NCI-H1105 treated with DMSO at 0.1 percent for 48 hours (cell line): Measurements from ENCODE around the gene TTC24.
A peak's percentile ranks its signal among the peaks of the same experiment; 100 is the strongest.
"Not testable (repeated sequence)": the region's sequence is repeated elsewhere in the genome, so short reads cannot be mapped to it uniquely, and the experiment has no call there.

Experiments used
- DNase-seq: peaks from one replicate; lab custom pipeline; 2025; lab: John Stamatoyannopoulos, UW

TTC24 gene

DNA sequence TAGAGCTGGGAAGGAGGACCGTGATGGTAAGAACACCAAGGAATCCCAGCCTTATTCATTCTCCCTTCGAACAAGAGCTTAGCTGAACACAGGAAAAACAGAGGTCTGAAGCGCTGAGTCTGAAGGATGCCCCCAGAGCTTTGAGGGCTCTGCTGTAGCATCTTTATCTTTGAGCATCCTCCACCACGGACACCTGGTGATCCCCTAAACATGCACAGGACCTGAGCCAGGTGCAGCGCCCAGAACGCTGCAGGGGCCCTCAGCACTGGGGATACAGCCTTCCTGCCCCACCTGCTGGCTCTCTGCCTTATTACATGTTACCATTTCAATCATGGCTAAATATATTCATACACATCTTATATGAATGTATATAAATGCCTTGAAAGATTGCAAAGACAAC lies 29.5 kb downstream of the TTC24 start:
- DNase-seq = peak; percentile 66

DNA sequence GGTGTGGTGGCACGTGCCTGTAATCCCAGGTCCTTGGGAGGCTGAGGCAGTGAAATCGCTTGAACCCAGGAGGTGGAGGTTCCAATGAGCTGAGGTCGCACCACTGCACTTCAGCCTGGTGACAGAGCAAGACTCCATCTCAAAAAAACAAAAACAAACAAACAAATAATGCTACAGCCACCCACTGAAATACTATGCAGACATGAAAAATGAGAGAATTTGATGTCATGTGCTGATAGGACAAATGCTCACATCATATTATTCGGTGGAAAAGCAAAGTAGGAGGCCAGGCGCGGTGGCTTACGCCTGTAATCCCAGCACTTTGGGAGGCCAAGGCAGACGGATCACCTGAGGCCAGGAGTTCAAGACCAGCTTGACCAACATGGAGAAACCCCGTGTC lies 30.5 kb downstream of the TTC24 start:
- DNase-seq = not testable (repeated sequence)

DNA sequence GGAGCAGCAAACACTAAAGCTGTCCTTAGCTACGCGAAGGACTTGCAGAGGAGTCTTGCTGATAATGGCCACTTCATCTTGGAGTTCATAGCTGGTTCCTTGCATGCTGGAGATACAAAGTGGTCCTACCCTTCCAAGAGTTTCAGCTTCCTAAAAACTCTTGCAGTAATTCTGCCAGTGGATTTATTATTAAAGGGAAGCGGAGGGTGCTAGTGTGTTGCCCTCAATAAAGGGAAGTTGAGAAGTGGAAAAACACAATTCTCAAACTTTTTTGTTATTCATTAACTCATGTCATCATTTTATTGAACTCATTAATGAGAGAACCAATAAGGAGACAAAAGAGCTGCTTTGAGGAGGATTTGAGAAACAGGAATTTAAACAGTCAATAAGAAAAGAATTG lies 33.1 kb downstream of the TTC24 start:
- DNase-seq = no peak

DNA sequence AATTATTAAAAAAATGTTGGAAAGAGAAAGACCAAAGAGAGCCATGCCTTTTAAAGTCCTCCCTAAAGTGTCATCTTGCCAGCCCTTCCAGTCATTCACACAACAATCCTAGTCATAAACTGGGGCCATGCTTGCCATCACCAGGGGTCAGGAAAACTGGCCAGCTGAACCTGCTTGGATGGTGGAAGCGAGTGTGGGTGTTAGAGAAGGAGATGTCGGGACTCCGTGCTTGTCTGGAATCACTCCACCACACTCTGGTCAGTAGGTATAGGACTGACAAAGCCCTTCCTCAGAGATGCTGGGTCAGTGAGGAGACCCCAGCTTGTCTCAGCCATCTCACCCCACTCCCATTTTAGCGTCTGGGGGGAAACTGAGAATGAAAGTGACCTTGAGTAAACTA lies 36.4 kb downstream of the TTC24 start:
- DNase-seq = no peak

DNA sequence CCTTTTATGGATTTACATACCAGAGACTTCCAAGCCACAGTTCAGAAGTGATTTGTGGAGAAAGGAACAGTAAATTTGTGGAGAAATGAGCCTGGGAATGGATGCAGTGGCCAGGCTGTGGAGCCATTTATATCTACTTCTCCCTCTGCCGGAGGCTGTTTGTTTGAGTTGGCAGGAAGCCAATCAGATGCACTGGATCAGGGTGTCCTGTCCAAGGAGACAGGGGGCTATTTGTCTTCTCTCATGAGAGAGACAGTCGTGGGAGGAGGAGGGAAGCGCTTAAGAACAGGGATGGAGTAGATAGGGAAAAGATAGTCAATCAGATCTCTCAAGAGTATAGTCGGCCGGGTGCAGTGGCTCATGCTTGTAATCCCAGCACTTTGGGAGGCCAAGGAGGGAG lies 36.9 kb downstream of the TTC24 start:
- DNase-seq = peak; percentile 57

DNA sequence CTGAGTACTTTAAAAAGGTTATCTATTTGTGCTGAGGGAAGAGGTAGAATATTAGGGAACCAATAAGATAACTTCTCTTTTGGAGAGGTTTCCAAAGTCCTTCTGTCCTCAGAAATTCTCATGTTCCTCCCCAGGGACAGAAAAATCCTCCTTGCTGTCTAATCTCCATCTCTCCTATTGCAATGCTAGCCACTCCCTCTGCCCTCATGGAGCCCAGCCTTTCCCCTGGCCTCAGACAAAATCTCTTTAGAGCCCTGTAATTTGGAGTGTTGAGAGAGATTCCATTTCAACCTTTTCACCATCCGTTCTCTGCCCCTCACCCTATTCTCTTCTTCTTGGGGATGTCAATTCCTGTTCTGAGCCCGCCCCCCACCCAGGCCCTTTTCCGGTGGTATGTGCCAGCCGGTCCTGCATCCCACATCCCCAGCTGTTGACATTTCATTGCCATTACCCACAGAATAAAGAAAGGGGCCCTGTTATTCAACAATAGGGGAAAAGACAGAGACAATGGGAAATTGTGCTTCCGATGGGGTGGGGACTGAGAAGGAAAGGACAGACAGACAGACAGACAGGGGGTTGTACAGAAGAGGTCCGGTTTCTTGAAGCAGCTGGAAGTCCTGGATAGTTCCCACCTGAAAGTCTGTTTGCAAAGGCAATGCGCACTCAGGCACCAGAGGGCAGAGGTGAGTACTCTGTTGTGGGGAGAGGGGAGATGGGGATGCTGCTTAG lies 39.5 kb downstream of the TTC24 start, which contains the start of gene HAPLN2:
Gene HAPLN2 (plus strand): TSS at position 563 of the 729 bp plus-strand sequence. CDS start 4,076 bp downstream, outside the sequence.
- peak; percentile 59 for DNase-seq

DNA sequence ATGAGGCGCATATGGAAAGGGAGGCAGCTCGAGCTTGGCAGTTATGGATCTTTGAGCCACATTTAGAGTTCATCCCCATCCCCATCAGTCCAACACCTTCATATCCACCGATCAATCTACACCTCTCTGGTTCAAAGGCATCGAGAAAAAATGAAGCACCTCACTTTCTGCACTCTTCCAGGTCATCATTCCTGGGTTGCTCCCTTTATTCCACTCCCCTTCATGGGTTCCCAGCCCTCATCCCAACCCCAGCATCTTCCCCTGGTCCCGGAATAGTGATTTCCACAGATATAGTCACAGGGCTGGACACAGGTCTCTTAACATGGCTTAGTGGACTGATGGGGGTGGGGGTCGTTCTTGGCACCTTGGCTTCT lies 40.0 kb downstream of the TTC24 start:
- DNase-seq = no peak

DNA sequence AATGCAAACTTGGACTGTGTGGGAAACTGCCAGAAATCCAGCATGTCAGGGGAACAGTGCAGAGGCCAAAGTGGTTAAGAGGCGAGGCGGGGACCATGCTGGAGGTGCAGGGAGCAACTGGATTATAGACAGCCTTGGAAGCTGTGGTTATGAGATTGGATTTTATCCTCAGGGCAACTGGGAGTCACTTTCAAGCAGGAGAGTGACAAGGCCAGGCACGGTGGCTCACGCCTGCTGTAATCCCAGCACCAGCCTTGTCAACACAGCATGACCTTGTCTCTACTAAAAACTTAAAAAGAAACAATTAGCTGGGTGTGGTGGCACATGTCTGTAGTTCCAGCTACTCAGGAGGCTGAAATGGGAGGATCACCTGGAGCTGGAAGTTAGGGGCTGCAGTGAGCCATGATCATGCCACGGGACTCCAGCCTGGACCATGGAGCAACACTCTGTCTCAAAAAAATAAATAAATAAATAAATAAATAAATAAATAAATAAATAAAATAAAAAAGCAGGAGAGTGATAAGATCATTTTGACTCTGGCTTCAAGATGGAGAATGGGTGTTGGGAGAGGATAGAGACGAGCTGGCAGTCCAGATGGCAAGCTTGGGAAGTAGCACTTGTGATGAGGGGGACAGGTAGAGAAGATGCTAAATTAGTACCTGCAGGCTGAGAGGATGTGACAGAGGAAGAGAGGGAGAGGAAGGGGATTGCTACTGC lies 43.2 kb downstream of the TTC24 start:
- DNase-seq = no peak

DNA sequence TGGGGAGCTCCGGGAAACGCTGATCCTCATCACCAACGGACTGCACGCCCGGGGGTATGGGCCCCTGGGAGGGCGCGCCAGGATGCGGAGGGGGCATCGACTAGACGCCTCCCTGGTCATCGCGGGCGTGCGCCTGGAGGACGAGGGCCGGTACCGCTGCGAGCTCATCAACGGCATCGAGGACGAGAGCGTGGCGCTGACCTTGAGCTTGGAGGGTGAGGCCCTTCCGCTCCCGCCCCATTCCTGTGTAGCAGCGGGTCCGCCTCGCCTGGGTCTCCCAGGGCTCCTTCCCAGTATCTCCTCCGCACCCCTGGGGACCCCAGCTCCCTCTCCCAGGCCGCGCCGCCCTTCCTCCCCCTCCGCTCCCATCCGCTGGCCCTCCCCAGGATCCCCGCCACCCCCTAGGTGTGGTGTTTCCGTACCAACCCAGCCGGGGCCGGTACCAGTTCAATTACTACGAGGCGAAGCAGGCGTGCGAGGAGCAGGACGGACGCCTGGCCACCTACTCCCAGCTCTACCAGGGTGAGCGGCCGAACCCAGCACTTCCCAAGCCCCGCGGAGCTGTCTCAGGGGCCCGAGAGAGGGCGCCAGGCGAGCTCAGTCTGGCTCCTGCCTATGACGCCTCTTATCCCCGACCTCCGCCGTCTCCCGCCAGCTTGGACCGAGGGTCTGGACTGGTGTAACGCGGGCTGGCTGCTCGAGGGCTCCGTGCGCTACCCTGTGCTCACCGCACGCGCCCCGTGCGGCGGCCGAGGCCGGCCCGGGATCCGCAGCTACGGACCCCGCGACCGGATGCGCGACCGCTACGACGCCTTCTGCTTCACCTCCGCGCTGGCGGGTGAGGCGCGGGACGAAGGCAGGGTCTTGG lies 44.7 kb downstream of the TTC24 start:
- peak; percentile 35 for DNase-seq

DNA sequence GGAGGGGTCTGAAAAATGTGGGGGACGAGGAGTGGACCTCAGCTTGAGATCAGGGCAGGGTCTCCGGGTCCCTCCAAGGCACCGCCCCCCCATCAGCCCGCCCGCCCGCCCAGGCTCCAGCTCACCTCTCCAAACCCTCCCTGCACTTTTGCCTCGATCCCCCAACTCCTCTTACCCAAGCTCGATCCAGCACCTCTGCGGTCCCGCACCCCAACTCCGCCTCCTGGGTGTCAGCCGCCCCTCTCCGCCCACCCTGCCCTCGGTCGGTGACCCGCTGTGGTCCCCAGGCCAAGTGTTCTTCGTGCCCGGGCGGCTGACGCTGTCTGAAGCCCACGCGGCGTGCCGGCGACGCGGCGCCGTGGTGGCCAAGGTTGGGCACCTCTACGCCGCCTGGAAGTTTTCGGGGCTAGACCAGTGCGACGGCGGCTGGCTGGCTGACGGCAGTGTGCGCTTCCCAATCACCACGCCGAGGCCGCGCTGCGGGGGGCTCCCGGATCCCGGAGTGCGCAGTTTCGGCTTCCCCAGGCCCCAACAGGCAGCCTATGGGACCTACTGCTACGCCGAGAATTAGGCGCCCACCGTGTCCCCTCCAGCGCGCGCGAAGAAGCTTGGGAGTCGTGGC lies 45.4 kb downstream of the TTC24 start:
- no peak for DNase-seq

DNA sequence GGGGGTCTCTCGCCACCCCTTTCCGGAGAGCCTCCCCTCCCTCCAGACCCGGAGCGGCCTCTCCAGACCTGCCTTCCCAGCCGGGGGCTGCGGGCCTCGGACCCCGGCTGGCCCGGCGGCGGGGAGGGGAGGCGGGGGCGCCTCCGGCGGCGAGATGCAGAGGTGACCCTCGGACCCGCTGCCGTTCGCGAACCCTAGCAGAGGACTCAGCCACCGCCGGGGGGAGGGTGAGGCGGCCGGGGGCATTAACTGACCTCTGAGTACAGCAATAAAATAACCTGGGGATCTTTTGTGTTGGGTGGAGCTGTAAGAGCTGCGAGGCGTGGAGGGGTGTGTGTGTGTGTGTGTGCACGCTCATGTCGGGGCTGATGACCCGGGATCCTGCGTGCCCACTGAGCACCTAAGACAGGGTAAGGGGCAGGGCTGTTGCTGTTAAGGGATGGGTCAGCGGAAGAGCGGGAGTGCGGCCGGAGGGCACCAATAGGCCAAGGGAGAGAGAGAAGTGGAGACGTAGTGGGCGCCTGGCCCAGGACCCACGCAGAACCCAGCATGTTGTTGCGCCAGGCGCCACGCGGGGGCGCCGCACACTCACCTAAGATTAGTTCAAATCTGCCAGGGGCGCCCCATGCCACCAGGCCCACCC lies 46.0 kb downstream of the TTC24 start:
- DNase-seq = peak; percentile 27

DNA sequence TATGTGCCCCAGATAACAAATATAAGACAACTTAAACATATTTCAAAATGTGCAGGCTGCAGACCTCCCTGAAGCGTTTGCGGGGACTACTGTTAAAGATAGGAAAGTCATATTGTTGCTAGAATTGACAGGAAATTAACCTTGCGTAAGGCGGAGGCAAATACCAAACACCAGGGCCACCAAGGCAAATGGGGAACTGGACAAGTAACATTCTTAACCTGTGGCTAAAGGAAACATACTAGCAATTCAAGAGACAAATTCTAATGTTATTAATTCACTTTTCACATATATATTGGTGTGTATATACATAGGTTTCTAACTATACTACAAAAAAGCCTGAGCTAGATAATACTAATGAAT lies 46.5 kb downstream of the TTC24 start:
- DNase-seq = no peak

DNA sequence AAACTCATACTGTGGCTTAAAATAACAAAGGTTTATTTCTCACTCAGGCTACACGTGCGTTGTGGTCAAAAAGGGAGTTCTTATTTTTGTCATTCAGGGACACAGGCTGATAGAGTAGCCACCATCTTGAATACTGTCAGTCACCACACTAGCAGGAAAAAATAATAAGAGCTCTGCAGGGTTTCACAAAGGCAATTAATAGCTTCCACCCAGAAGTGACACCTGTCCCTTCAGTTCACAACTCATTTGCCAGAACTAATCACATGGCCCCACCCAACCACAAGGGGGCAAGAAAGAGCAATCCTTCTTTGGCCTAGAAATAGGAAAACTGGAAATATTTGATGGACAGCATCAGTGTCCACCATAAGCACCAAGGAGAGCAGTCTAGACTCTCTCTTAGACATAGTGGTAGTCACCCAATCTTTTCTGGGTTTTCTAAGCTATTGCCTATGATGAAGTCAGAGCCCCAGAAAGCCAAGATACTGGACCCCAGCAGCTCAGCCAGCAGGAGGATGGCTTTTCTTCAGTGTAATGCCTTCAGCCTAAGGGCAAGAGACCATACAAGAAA lies 47.9 kb downstream of the TTC24 start:
- peak; percentile 65 for DNase-seq

DNA sequence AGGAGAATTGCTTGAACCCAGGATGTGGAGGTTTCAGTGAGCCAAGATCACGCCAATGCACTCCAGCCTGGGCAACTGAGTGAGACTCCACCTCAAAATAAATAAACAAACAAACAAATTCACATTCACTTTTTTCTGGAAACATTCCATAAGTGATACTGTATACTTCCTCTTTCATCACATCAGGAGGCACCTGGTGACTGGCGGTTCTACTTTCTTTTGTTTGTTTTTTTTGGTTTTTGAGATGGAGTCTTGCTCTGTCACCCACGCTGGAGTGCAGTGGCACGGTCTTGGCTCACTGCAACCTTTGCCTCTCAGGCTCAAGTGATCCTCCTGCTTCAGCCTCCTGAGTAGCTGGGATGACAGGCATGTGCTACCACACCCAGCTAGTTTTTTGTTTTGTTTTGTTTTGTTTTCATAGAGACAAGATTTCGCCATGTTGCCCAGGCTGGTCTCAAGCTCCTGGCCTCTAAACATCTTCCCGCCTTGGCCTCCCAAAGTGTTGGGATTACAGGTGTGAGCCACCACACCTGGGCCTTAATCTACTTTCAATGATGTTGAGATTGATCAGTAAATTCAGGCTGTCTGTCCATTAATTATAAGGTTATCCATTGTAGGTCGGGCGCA lies 50.4 kb downstream of the TTC24 start:
- no peak for DNase-seq

DNA sequence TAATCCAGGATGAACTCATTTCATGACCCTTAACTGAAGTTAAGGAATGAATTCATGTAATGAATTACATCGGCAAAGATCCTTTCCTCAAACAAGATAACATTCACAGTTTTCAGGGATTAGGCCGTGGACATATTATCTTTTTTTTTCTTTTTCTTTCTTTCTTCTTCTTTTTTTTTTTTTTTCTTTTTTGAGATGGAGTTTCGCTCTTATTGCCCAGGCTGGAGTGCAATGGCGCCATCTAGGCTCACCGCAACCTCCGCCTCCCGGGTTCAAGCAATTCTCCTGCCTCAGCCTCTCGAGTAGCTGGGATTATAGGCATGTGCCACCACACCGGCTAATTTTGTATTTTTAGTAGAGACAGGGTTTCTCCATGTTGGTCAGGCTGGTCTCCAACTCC lies 51.6 kb downstream of the TTC24 start:
- not testable (repeated sequence) for DNase-seq

DNA sequence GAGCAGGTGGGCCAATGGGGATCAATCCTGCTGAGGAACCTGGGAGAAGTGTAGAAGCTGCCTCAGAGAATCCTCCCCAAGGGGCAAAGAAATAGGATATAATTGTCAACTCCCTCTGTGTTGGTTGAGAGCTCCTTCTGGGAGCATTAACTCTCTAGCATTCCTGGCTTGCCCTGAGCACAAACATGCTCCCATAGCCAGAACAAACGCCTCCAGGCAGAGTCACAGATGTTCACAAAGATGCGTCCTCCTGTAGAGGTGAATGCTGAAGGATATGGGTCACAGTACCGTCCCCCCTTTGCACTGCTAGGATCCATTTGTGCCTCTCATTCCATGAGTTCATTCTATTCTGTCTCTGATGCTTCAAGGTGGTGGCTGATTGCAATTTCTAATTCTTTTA lies 52.8 kb downstream of the TTC24 start:
- DNase-seq = no peak
